Ureter (tissue), 1 donor: ENCODE data around the gene RFXAP. TPM values are rescaled to one million over a fixed set of nuclear protein-coding genes. Genes with fewer than 3 reads are reported as not detected.

Source experiments
- DNase-seq: peaks from one replicate; pipeline ENCODE4 v3.0.0-alpha.2; 2020; ENCODE audit warnings: low spot score
- total RNA-seq: library from RNA; stranded (reverse); gene quantifications from one replicate; pipeline ENCODE4 v1.2.4, GENCODE V29; 2023
- donor health status: DM: yes; HTN: yes; CAD: no.

Gene RFXAP
- total RNA-seq, 1 donor from 2014 or later: 8.3 TPM

DNA sequence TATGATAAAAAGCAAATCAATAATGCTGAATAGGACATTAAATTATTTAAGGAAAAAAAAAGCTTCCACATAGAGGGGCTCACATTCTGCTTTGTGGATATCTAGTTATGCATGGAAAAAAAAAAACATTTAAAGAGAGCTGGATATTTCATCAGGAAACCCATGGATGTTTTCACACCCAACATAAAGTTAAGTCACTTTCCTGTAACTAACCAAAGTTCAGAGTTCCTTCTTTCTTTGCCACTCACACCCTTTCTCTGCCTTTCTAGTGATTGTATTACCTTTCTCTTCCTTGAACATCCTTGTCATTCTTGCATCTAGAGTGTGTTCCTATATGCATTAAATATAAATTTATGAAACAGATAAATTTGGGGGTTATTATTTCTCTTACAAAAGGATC, 47.2 kb downstream of the RFXAP start:
- no peak for DNase-seq

DNA sequence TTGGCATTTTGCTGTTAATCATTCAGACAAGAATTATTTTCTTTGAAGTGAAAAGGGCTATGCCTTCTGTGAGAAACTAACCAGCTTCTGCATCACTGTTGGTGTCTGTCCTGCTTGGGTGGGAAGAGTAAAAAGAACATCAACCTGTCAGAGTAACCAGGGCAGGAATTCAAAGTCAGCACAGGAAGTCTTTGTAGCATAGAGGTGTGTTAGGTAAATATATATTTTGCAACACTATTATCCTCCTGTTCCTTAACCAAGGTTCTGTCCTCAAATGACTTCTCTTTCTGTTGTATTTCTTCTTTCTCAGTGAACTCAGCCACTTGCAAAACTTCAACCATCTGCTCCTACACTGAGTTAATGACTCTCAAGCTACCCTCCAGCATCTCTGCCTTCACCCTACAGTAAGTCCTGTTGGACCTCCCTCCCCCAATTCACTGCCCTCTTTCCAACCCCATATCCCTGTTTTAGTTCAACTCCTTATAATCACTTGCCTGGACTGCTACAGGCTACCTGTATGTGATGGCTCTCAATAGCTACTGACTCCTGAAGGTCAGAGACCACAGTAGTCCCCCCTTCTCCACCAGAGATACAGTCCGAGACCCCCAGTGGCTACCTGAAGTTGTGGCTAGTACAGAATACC, 51.1 kb downstream of the RFXAP start:
- DNase-seq: no peak

DNA sequence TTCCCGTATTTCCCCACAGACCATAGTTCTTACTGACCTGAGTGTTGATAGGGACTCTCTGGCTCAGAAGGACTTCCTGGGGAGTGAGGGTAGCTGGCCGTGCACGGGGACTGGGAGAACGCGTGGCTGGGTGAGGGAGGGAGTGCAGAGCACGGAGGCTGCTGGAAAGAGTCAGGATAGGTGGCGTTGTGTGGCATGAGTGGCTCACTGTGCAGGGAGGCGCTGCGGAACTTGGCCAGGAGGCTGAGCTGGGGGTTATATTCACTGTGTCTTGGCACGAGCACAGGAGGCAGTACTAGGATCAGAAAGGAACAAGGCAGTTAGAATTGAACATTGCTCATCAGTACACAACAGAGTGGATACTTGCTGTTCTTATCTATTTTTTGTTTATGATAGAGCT, 53.6 kb downstream of the RFXAP start:
- no peak for DNase-seq

DNA sequence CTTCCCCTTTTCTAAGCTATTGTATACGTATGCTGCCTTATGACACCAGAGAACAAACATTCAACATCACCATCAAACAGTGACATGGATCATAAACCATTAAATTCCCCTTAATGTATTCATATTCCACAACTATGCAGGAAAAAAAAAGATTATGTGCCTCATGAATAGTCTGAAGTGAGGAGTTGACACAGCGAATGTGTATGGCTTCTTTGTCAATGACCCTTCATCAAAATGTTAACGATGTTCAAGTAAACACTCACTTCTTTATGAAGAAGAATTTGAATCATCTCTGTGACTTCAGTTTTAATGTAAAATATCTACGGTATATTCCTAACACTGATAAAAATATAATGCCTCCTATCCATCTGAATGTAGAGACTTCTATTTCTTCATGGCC, 56.4 kb downstream of the RFXAP start:
- no peak for DNase-seq

DNA sequence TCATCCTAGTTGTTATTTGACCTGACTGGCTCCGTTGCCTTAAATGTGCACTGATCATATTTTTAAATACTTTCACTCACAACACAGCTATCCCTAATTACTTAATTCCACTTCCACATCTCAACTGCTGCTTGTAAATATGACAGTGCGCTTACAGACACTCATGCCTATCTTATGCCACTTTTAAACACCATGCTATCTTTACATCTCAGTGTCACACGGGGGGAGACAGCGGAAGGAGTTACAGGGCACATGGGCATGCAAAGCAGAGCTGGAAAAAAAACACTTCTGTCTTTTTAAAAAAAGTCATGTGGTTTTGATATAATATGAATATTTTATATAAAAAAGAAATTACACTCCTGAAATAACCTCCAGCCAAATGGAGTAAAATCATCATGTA, 56.9 kb downstream of the RFXAP start:
- no peak for DNase-seq

Other genes with a start within 250 kb of the RFXAP start
- 0.34 TPM for gene SERTM1, start 145.2 kb upstream of the RFXAP start, total RNA-seq
- gene SMAD9, start 101.0 kb downstream of the RFXAP start, total RNA-seq: 13.8 TPM
- gene ALG5, start 180.1 kb downstream of the RFXAP start, total RNA-seq: 40.7 TPM
- 44.1 TPM for gene EXOSC8, start 181.6 kb downstream of the RFXAP start, total RNA-seq
- gene SUPT20H, start 240.5 kb downstream of the RFXAP start, total RNA-seq: 100.0 TPM